ENCODE data around the gene OR4A5. TPM values are rescaled to one million over a fixed set of nuclear protein-coding genes. Genes with fewer than 3 reads are reported as not detected.
"Not testable (repeated sequence)": the region's sequence is repeated elsewhere in the genome, so short reads cannot be mapped to it uniquely, and the experiment has no call there.

The OR4A5 gene
- not detected in 2 replicates for total RNA-seq
- not detected in 2 replicates for polyA plus RNA-seq
- polyA plus RNA-seq (2011; cell fraction: cytosol; rRNA removed): not detected in 2 replicates
- polyA plus RNA-seq (2011; cell fraction: nucleus; rRNA removed): not detected in 2 replicates
- polyA plus RNA-seq (2012): not detected in 2 replicates
- polyA minus RNA-seq: not detected in 2 replicates
- polyA minus RNA-seq (2011; cell fraction: cytosol; rRNA and poly(A)+ RNA removed): not detected
- not detected in 2 replicates for polyA minus RNA-seq (2011; cell fraction: nucleus; rRNA and poly(A)+ RNA removed)
- not detected for Bru-seq, nascent RNA
- not detected for BruChase-seq, experiment 1, labeled RNA remaining after a 6-hour chase
- BruChase-seq, experiment 2, labeled RNA remaining after a 2-hour chase: not detected
- long read RNA-seq: 0 reads

GRCh38 chr11:54706532-54706931, at the start of gene OR4A5:
Gene OR4A5, plus strand, starts transcription at chr11:54706832. Its CDS starts 53 bp downstream, at chr11:54706885.
- H3K4me2 ChIP-seq (ENCODE audit: insufficient read depth, low read length); H3K9me1 ChIP-seq (replicated peaks; ENCODE audit: control insufficient read depth, extremely low read depth, insufficient read depth, low read length); FAIRE-seq; H3K4me1 ChIP-seq (ENCODE audit: control insufficient read depth, extremely low read depth, insufficient read depth, low read length); dilution Hi-C loops (cut with MboI; ENCODE audit: extremely low pct_ligation_motif_present, low sequenced_read_pairs); DNase-seq (ENCODE audit: low read depth, low spot score); H3K36me3 ChIP-seq (ENCODE audit: control insufficient read depth in 2 of 2, extremely low read depth in 1 of 2, insufficient read depth in 2 of 2, low read length in 2 of 2); H2AFZ ChIP-seq (ENCODE audit: low read depth, low read length); BruUV-seq (replicated peaks); H3K27me3 ChIP-seq (ENCODE audit: control insufficient read depth in 2 of 2, insufficient read depth in 2 of 2, low read length in 2 of 2); H3K9ac ChIP-seq (replicated peaks; ENCODE audit: extremely low read depth, insufficient read depth, low read length); POLR2A ChIA-PET; CTCF ChIA-PET; H4K20me1 ChIP-seq (replicated peaks; ENCODE audit: control insufficient read depth, extremely low read depth, insufficient read depth, low read length); H3K9me3 ChIP-seq (replicated peaks; ENCODE audit: control insufficient read depth, insufficient read depth, low read length); H3K27ac ChIP-seq (ENCODE audit: insufficient read depth, low read depth, low read length); intact Hi-C loops (cut with micrococcal nuclease); H3K79me2 ChIP-seq (ENCODE audit: control insufficient read depth, insufficient read depth, low read length); H3K4me3 ChIP-seq (replicated peaks in 1 of 3; ENCODE audit: insufficient read depth in 1 of 3, low read depth in 1 of 3, low read length in 3 of 3): not testable (repeated sequence)

- H3K4me2 ChIP-seq (ENCODE audit: insufficient read depth, low read length); dilution Hi-C loops (cut with MboI; ENCODE audit: extremely low pct_ligation_motif_present, low sequenced_read_pairs); POLR2A ChIA-PET; H4K20me1 ChIP-seq (replicated peaks; ENCODE audit: control insufficient read depth, extremely low read depth, insufficient read depth, low read length); H3K27ac ChIP-seq (ENCODE audit: insufficient read depth, low read depth, low read length); FAIRE-seq; H3K9me3 ChIP-seq (replicated peaks; ENCODE audit: control insufficient read depth, insufficient read depth, low read length); CTCF ChIA-PET; H2AFZ ChIP-seq (ENCODE audit: low read depth, low read length); H3K79me2 ChIP-seq (ENCODE audit: control insufficient read depth, insufficient read depth, low read length); H3K4me3 ChIP-seq (replicated peaks in 1 of 3; ENCODE audit: insufficient read depth in 1 of 3, low read depth in 1 of 3, low read length in 3 of 3); H3K9ac ChIP-seq (replicated peaks; ENCODE audit: extremely low read depth, insufficient read depth, low read length); H3K4me1 ChIP-seq (ENCODE audit: control insufficient read depth, extremely low read depth, insufficient read depth, low read length); intact Hi-C loops (cut with micrococcal nuclease); BruUV-seq (replicated peaks); H3K9me1 ChIP-seq (replicated peaks; ENCODE audit: control insufficient read depth, extremely low read depth, insufficient read depth, low read length); DNase-seq (ENCODE audit: low read depth, low spot score); H3K36me3 ChIP-seq (ENCODE audit: control insufficient read depth in 2 of 2, extremely low read depth in 1 of 2, insufficient read depth in 2 of 2, low read length in 2 of 2); H3K27me3 ChIP-seq (ENCODE audit: control insufficient read depth in 2 of 2, insufficient read depth in 2 of 2, low read length in 2 of 2): not testable (repeated sequence)
Measured at GRCh38 chr11:54720094-54720493, 13.5 kb downstream of the OR4A5 start.

Other genes with a start within 250 kb of the OR4A5 start
- not detected in 2 replicates for gene OR4C46, start 102.8 kb upstream of the OR4A5 start, total RNA-seq
- gene OR4C46, start 102.8 kb upstream of the OR4A5 start, polyA plus RNA-seq: not detected in 2 replicates

Data from endothelial cell of umbilical vein (primary cell).